HG02759 (cell line): ENCODE measurements around the gene FKBP3.
"Not testable (repeated sequence)": the region's sequence is repeated elsewhere in the genome, so short reads cannot be mapped to it uniquely, and the experiment has no call there.

Experiments
- ATAC-seq: cut with Tn5 transposase; IDR thresholded peaks from one replicate; pipeline ENCODE4 v1.9.1; 2021; ENCODE audit warnings: mild to moderate bottlenecking, moderate library complexity; ENCODE audit not compliant: unreplicated experiment

FKBP3 gene

DNA sequence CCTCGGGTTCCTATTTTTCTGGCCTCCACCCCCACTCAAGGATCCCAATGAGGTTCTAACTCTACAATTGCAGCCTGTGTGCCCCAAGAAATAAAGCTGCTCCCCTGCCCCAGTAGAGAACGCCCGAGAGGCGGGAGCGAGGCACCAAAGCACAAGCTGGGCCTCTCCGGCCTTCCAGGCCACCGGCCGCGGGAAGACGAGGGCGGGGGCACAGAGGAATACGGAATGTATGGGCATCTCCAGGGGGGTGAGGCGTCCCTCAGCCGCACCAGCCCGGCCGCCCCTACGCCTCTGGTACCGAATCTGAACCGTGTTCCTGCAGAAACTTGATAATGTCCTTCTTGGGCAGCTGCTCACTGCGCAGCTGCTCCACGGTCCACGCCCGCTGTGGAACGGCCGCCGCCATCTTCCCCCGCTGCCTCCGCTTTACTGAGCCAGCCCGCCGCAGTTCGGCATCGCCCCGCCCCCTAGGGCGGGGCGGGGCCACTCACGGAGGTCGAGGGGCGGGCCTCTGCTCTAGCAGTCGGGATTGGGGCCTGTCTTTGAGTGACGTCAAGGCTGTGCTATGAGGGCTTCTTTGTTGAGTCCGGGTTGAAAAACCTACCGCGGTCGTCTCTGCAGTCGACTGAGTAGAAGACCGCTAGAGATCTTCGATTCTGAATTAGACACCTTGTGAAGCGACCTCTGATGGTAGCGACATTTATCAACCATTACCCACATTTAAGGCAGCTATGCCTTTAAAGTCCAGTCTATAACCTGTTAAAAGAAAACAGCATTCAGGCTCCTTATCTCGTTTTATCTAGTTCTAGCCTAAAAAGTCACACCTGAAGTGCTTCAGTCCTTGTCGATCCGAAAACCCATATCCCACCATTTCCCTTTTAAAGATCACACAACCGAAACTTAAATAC lies at the start of gene FKBP3:
Gene FKBP3, minus strand, starts transcription at position 431 of the 908 bp plus-strand sequence. Its CDS starts 25 bp downstream, at position 406.
- peak; percentile 89 for ATAC-seq

DNA sequence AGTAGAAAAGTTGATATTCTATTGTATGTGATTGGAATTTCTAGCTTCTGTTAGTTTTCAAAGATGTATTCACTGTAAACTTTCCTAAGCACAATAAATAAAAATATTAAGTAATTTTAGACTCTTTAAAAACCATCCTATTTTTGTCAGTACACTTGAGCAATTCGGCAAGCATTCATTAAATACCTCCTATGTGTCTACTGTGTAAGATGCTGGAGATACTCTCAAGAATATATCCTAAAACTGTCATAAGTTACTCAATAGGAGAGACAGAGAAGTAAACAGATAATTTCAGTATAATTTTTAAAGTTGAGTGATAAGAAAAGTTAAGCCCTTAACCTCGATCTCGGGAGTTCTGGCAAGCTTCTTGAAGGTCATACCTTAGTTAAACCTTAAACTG lies 47.5 kb upstream of the FKBP3 start:
- no peak for ATAC-seq

DNA sequence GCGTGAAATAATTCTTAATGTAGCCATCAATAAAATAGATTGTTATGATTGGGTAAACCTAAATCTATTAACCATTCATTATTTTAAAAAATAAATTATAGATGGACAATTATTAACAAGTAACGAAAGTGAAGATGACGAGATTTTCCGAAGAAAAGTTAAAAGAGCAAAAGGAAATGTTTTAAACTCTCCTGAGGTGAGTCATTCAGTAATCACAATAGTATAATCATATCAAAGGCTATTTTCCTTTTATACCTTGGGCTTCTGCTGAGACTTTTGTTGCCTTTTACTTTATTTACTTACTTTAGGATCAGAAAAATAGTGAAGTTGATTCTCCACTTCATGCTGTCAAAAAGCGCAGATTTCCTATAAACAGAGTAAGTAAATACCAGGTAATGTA lies 47.0 kb upstream of the FKBP3 start:
- no peak for ATAC-seq

DNA sequence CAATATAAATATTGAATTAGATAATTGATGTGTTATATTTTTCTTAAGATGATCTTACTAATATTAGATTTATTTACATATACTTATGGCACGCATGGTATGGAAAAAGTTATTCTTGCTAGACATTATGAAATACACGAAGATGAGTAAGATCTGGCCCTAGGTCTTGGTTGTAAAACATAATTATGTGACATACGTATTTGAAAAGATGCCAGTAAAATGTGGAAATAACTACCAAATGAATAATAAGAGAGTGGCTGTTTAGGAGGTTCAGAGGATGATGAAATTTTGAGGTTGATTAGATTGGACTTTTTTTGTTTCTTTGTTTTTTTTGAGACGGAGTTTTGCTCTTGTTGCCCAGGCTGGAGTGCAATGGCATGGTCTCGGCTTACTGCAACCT lies 42.8 kb upstream of the FKBP3 start:
- ATAC-seq = no peak

DNA sequence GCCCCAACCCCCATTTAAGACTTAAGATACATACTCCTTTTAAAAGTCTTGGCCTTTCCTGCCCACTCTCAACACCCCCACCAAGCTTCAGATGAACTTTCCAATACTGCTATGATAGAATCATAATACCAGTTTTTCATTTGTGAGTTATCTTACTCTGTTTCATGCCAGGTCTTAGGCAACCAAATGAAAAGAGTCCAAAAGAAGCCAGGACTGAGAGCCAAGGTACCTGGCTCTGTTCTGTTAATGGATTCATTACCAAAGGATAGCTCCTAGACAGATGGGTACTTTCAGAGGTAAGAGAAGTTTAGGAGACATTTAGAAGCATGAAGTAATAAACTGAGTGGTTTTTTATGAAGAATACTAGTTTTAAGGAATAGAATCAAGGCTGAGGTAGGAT lies 35.6 kb upstream of the FKBP3 start:
- no peak for ATAC-seq

DNA sequence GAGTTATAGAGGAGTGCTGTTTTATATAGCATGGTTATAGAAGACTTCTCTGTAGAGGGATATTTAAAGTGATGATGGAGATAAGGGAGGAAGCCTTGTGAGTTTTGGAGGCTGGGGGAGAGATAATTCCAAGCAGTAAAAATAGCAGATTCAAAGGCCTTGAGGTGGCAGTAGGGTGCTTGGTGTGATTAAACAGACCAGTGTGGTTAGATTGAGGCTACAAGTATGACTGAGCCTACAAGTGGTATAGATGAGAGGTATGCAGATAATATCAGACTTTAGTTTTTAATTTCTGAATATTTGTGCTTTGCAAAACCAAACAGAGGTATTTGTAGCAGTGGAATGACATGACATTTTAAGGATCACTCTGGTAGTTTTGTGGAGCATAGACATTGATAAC lies 21.8 kb upstream of the FKBP3 start:
- no peak for ATAC-seq

DNA sequence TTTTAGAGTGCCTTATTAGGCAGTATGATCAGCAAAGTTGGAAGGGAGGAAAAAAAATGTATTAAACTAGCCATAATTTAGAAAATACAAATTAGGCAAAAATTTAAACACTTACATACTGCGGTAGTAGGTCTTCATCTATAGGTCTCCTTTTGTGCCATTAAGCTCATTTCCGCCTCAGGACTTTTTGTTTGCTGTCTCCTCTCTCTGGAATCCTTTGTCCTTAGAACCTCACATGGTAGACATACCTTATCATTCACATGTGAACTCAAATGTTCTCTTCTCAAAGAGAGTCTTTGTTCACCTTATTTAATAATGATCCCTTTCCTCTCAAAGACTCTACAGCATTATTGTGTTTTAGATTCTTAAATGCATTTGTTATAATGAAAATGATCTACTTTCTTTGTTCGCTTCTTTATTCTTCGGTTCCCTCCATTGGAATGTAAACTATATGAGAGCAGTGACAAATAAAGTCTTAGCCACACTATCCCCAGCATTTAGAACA lies 16.2 kb upstream of the FKBP3 start:
- no peak for ATAC-seq

DNA sequence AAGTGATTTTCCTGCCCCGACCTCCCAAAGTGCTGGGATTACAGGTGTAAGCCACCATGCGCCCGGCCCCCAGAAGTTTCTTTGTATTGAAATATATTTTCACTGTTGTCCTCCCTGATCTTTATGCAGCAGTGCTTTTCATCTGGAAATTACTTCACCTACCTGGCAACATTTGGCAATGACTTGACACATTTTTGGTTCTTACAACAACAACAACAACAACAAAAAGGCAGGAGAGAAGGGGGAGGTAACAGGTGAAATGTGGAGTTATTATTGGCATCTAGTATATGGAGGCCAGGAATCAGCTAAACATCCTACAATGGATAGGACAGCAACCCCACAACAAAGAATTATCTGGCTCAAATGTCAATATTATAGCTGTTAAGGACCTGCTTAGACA lies 15.3 kb upstream of the FKBP3 start:
- no peak for ATAC-seq

DNA sequence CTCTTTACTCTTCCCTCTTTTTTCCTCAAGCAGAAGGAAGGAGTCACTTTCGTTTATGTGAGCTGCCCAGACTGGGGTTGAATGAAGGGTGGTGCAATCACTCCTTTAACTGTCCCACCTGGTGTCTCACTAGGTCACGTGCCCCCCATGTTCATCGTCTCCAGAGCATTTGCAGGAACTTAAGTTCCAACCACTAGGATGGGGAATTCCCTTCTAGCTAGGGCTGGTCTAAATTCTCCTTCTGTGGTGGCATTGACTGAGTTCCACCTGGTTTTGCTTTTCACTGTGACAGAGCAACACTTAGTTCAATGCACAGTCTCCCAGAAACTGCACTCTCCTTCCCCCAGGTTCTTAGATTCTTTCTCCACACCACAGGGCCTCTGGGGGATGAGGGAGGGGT lies 10.9 kb upstream of the FKBP3 start:
- ATAC-seq = peak; percentile 63

DNA sequence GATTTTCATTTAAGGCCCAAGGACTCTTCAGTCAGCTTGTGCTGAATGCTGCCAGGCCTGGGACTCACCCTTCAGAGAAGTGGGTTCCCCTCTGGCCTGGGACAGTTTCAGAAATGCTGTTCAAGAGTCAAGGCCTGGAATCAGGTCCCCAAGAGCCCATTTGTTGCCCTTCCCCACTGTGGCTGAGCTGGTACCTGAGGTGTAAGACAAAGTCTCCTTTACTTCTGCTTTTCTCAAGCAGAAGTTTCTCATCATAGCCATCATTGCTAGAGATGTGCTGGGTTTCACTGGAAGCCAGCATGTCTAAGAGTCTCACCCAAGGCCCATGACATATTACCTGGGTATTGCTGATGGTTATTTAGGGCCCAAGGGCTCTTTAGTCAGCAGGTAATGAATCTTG lies 10.4 kb upstream of the FKBP3 start:
- ATAC-seq = peak; percentile 57

DNA sequence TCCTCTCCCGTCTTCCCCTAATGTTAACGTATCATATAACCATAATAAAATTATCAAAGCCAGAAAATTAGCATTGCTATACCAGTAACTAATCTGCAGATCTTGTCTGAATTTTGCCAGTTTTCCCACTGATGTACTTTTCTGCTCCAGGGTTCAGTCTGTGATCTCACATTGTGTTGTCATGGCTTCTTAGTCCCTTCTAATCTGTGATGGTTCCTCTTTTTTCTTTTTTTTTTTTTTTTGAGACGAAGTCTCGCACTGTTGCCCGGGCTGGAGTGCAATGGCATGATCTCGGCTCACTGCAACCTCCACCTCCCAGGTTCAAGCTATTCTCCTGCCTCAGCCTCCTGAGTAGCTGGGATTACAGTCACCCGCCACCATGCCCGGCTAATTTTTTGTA lies 7.8 kb upstream of the FKBP3 start:
- ATAC-seq = not testable (repeated sequence)

DNA sequence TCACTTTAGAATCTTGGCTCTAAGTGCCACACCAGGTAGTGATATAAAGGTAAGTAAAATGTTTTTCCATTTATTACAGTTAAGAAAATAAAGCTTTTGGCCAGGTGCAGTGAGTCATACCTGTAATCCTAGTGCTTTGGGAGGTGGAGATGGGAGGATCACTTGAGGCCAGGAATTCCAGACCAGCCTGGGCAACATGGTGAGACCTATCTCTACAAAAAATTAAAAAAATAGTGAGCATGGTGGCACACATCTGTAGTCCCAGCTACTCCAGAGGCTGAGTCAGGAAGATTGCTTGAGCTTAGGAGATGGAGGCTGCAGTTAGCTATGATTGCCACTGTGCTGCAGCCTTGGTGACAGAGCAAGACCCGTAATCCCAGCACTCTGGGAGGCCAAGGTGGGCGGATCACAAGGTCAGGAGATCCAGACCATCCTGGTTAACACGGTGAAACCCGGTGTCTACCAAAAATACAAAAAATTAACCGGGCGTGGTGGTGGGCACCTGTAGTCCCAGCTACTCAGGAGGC lies 6.4 kb upstream of the FKBP3 start:
- no peak for ATAC-seq

DNA sequence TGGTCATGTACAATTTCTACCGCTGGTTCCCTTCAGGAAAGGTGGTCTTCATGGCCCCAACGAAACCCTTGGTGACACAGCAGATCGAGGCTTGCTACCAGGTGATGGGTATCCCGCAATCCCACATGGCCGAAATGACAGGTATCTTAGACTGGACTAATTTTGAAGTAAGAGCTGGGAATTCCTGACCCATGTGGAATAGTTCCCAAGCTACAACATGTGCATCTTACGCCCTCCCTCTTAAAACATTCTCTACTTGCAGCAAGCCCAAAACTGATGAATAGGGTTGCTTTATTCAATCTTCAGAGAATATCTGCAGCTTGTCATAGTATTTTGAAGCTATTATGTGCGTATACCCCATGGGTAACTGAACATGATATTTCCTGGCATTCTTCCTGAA lies 2.1 kb upstream of the FKBP3 start:
- no peak for ATAC-seq

DNA sequence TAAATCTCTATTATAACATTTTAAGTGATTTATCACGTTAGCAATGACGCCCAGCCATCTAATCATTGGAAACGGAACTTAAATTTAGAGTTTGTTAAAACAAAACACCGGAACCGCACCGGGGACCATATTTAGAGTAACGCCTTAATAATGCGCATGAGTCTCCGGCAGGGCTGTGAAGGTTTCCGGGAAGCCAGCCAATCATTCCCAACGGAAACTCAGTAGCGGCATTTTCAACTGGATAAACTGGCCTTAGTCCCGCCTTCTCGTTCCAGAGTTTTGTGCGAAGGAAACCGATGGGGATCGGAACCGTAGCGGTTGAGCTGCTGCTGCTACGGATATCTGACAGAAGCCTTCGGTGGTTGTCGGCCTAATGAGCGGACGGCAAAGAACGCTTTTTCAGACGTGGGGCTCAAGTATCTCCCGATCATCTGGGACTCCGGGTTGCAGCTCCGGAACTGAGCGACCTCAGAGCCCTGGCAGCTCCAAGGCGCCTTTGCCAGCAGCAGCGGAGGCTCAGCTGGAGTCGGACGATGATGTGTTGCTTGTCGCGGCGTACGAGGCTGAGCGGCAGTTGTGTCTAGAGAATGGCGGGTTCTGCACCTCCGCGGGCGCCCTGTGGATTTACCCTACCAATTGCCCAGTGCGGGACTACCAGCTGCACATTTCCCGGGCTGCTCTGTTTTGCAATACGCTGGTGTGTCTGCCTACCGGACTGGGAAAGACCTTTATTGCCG lies 1.5 kb upstream of the FKBP3 start, which contains the start of gene FANCM:
Gene FANCM, plus strand, starts transcription at position 272 of the 737 bp plus-strand sequence. Its CDS starts 102 bp downstream, at position 374.
- peak; percentile 39 for ATAC-seq

DNA sequence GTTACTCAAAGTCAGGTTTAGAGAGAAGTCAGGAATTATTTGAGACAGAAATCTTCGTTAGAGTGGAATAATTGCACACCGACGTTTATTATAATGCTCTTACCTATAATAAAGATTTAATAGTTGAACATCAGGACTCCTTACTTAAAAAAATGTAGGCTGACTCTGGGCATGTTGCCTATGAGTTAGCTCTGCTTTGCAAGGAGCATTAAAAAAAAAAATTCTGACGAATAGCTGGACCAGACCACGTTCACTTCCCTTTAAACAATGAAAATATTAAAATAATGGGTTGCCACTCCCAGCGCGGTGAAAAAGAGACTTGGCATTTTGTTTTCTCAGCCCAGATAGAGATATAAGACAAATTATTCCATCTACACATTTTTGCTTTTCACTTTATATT lies 875 bp upstream of the FKBP3 start:
- no peak for ATAC-seq

DNA sequence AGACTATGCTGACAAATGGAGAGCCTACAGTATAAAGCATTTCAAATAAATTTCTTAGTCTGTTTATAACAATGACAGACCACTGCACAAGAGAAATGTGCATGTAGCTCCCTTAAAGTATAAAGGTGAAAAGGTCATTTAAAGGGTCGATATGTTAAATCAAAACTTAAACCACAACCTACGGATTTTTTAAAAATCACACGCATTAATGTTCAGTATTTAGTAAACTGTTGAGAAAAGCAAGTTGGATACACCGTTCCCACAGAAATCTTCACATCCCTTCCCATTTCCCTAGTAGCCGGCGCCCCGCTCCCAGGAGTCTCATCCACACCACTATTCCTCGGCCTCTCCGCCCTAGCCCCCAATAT lies 614 bp downstream of the FKBP3 start:
- no peak for ATAC-seq

DNA sequence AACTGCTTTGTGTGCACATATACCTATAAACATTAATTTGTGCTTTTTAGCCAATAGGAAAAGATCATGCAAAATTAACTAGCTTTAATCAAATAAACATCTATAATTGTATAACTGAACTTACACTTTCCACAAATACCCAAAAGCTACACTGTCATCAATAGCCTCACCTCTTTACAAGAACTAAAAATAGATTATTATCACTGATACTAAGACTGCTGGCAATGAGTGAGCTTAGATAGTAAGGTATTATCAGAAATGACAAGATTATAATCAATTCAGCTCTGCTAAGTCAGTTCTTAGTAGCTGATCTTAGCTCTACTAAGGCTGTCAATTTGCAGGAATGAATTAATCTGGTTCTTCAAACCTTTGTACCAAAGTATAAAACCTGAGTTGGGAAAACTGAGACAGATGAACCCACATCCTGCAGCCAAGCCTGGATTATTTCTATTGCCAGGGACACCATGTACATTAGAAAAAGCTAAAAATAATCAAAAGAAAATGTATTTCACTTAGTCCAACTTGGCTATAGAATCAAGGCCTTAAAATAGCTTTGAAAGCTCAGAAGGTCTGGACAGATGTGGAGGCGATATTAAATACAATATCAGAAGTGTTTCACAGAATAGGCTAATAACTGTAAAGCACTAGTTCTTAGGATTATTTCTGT lies 5.2 kb downstream of the FKBP3 start:
- no peak for ATAC-seq

DNA sequence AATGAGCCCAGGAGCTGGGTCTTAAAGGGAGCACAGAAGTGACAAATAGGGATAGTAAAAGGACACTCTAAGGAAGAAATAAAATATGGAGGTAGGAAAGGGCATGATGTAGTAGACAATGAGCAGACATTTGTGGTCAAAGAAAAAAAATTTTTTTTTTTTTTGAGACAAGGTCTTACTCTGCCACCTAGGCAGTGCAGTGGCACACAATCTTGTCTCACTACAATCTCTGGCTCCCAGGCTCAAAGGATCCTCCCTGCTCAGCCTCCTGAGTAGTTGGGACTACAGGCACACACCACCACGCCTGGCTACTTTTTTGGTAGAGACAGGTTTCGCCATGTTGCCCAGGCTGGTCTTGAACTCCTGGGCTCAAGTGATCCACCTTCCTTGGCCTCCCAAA lies 8.5 kb downstream of the FKBP3 start:
- no peak for ATAC-seq

DNA sequence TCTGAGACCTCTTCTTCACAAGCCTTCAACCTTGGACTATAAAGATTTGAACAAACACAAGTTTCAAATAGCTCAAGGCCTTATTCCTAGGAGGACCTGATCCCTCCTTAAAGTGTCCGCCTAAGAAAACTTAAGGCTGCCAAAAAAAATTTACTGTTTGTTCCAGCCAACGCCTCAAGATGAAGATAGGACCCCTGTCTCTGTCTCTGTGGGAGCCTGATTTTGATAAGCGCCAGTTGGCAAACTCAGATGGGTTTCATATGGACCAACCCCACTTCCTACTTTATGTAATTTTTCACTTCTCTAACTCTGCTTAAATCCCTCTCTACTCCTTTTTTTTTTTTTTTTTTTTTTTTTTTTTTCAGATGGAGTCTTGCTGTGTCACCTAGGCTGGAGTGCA lies 11.0 kb downstream of the FKBP3 start:
- no peak for ATAC-seq

DNA sequence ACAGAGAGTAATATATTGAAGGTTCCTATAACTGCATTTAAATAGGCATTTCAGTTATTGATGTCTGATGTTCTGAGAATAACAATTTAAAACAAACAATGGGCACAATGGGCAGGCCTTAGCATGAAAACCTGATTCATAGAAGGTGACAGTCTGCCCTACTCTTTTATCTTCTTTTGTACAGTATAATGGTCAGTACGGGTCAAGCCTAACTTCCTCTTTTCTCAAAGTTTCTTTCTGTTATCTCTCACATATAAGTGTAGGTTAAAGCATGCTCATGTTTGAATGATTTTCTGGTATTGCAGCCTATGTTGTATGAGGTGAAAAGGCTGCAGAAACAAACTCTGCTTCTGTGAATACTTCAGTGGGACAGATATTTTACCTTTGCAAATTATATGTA lies 14.2 kb downstream of the FKBP3 start:
- ATAC-seq = no peak

DNA sequence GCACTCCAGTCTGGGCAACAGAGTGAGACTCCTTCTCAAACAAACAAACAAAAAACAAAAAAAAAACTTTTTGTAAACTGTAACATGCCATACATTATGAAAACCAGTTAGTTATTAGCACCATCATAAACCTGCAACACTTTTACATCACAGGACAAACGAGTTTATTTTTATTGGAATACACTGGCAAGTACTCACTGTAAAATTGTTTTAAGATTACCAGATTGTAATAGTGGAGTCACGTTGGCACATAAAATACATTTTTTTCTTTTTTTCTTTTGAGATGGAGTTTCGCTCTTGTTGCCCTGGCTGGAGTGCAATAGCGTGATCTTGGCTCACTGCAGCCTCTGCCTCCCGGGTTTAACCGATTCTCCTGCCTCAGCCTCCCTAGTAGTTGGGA lies 15.7 kb downstream of the FKBP3 start:
- no peak for ATAC-seq
